NCI-H2081 (cell line): ENCODE measurements around the gene AP5S1.

Experiments
- DNase-seq, 2 experiments: peaks; one replicate each; lab custom pipeline; 2025; lab: John Stamatoyannopoulos, UW

Gene AP5S1

GRCh38 chr20:3875378-3875974 is 55.1 kb downstream of the AP5S1 start:
- DNase-seq, result no peak

- DNase-seq, result no peak
These were observed 55.7 kb downstream of the AP5S1 start for GRCh38 chr20:3876000-3876399.

GRCh38 chr20:3876676-3877075 is 56.3 kb downstream of the AP5S1 start:
- DNase-seq, result peak in 1 of 2 experiments; percentile 16
